ENCODE results near the gene LSM14B. TPM values are rescaled to one million over a fixed set of nuclear protein-coding genes. Genes with fewer than 3 reads are reported as not detected.

The LSM14B gene
- total RNA-seq, 6 experiments from 2014 or later: 40.4 to 42.7 (median 40.9) TPM

DNA sequence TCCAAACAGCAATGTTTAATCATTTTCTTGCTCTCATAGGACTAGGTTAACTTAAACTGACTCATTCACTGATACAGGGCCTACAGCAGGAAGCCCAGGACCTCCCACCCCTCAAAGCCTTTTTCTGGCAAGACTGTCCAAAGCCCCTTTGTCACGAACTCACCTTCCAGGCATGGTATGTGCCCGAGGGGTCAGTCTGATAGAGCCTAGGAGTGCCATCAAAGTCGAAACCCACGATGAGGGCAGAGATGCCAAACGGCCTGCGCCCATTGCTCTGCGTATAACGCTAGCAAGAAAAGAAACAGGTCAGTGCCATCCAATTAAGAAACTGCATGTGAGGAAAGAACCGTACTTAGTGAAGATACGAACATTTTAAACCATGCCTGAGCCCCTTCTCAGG is 16.6 kb downstream of the LSM14B start:
- Mint-ChIP-seq H3K36me3 (ENCODE audit: low read depth) (peaks cover 50% of the 10 kb centered on the region), H3K4me1 (ENCODE audit: low read depth) (peaks cover 25% of the 10 kb centered on the region), H3K9me3 (no peaks in the 10 kb centered on the region), H3K4me3 (no peak overlapping the region), H3K27ac (peak overlapping the region; percentile 9; the same call in 1 of the 2 replicates), H3K27me3 (ENCODE audit: insufficient read depth) (peaks cover 12% of the 10 kb centered on the region)
- TF ChIP-seq, protein P1, sequence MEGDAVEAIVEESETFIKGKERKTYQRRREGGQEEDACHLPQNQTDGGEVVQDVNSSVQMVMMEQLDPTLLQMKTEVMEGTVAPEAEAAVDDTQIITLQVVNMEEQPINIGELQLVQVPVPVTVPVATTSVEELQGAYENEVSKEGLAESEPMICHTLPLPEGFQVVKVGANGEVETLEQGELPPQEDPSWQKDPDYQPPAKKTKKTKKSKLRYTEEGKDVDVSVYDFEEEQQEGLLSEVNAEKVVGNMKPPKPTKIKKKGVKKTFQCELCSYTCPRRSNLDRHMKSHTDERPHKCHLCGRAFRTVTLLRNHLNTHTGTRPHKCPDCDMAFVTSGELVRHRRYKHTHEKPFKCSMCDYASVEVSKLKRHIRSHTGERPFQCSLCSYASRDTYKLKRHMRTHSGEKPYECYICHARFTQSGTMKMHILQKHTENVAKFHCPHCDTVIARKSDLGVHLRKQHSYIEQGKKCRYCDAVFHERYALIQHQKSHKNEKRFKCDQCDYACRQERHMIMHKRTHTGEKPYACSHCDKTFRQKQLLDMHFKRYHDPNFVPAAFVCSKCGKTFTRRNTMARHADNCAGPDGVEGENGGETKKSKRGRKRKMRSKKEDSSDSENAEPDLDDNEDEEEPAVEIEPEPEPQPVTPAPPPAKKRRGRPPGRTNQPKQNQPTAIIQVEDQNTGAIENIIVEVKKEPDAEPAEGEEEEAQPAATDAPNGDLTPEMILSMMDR (IDR thresholded peaks at IDR 0.05): no peak
- no peak for DNase-seq

GRCh38 chr20:62139636-62140035 is 17.4 kb downstream of the LSM14B start:
- no peak for DNase-seq
- Mint-ChIP-seq H3K27ac (no peak overlapping the region), H3K4me1 (ENCODE audit: low read depth) (peaks cover 29% of the 10 kb centered on the region), H3K27me3 (ENCODE audit: insufficient read depth) (peaks cover 12% of the 10 kb centered on the region), H3K9me3 (no peaks in the 10 kb centered on the region), H3K4me3 (no peak overlapping the region), H3K36me3 (ENCODE audit: low read depth) (peaks cover 50% of the 10 kb centered on the region)
- TF ChIP-seq, protein P1 (IDR thresholded peaks at IDR 0.05): no peak

DNA sequence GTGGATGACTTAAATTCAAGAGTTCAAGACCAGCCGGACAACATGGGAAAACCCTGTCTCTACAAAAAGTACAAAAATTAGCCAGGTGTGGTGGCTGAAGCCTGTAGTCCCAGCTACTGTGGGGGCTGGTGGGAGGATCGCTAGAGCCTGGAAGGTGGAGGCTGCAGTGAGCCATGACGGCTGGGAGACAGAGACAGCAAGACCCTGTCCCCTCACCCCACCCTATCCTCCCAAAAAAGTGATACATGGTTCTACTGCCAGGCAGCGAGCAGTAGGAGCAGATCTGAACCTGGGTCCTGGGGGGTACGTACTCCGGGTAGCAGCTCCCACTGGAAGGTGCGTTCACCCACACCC is 18.7 kb downstream of the LSM14B start:
- Mint-ChIP-seq H3K27ac (peak overlapping the region; percentile 81), H3K36me3 (ENCODE audit: low read depth) (peaks cover 49% of the 10 kb centered on the region)
- TF ChIP-seq, protein P1 (IDR thresholded peaks at IDR 0.05): no peak

GRCh38 chr20:62141397-62142251 is 19.3 kb downstream of the LSM14B start:
- H3K27me3 Mint-ChIP-seq (ENCODE audit: insufficient read depth): peaks cover 11% of the 10 kb centered on the region
- no peaks in the 10 kb centered on the region for H3K9me3 Mint-ChIP-seq
- DNase-seq: no peak
- H3K27ac Mint-ChIP-seq: peak overlapping the region; percentile 81
- H3K4me1 Mint-ChIP-seq (ENCODE audit: low read depth): peaks cover 44% of the 10 kb centered on the region
- H3K4me3 Mint-ChIP-seq: peak overlapping the region; percentile 90
- TF ChIP-seq, protein P1 (IDR thresholded peaks at IDR 0.05): peak; percentile 69
- H3K36me3 Mint-ChIP-seq (ENCODE audit: low read depth): peaks cover 43% of the 10 kb centered on the region

More for the DNA sequence above, 18.7 kb downstream of the LSM14B start:
- Mint-ChIP-seq H3K27me3 (ENCODE audit: insufficient read depth) (peaks cover 12% of the 10 kb centered on the region), H3K4me1 (ENCODE audit: low read depth) (peaks cover 43% of the 10 kb centered on the region), H3K9me3 (no peaks in the 10 kb centered on the region), H3K4me3 (peak overlapping the region; percentile 90)
- no peak for DNase-seq

DNA sequence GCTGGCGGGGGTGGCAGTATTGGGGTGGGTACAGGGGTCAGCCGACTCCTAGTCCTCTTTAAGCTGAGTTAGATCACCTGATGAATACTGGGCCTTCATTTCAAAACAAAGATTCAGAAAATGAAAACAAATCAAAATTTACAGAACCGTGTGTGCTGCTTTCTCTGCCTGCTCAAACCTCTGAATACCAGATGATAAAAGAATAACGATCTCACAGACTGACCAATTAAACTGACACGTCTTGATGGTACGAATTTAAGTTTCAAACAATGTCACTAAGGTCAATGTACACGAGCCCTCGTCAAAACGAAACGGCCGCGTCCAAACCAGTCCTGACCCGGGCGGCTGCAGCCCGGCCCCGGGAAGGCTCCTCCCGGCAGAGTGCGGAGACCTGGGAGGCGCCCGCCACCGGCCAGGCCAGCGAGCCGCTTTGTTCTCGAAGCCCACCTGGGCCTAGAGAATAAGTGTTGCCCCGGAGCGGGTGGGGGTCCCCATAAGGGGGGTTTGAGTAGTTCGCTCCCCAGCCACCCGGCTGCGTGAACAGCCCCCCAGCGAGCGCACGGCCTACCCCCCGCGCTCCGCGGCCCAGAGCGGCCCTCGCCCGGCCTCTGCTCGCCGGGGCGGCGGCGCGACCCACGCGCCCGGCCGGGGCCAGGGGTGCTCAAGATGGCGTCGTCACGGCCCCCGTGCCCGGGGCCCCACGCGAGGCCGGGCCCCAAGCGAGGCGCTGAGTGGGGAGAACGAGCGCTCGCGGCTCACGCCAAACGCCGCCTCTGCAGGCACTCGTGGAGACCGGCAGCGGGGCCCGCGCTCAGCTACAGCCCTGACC is 20.2 kb downstream of the LSM14B start:
- Mint-ChIP-seq H3K4me1 (ENCODE audit: low read depth) (peaks cover 44% of the 10 kb centered on the region), H3K27me3 (ENCODE audit: insufficient read depth) (peaks cover 8% of the 10 kb centered on the region), H3K9me3 (no peaks in the 10 kb centered on the region), H3K4me3 (peak overlapping the region; percentile 90), H3K27ac (peak overlapping the region; percentile 81), H3K36me3 (ENCODE audit: low read depth) (peaks cover 37% of the 10 kb centered on the region)
- no peak for DNase-seq
- TF ChIP-seq, protein P1 (IDR thresholded peaks at IDR 0.05): no peak

Measured in HFFc6 (cell line).